Adrenal gland (tissue), 12 donors: ENCODE data around the gene MACROD2. TPM values are rescaled to one million over a fixed set of nuclear protein-coding genes. Genes with fewer than 3 reads are reported as not detected.

Experiments used
- DNase-seq, 7 donors: peaks; one replicate each; pipeline ENCODE4 v3.0.0-alpha.2; 2019 to 2020
- H3K27ac ChIP-seq, 5 donors: fragments of 200-600 bp; sonication (generic) in 4 of 5; 1 replicate in 3 of 5; 2 replicates in 2 of 5; pipeline versions ENCODE4 v1.5.1 to v1.8.0; 2016 to 2020; ENCODE audit warnings: mild to moderate bottlenecking in 1 of 5
- H3K27me3 ChIP-seq: fragments of 200-600 bp; 2 replicates; pipeline ENCODE4 v1.8.0; 2021
- H3K36me3 ChIP-seq, 2 donors: fragments of 200-600 bp; replicated peaks in 1 of 2; 1 replicate in 1 of 2; 2 replicates in 1 of 2; pipeline versions ENCODE4 v1.5.1 to v1.8.0; 2018 to 2022
- H3K4me1 ChIP-seq, 2 donors: fragments of 200-600 bp; replicated peaks in 1 of 2; 1 replicate in 1 of 2; 2 replicates in 1 of 2; pipeline versions ENCODE4 v1.5.1 to v1.8.0; 2018 to 2021
- H3K4me3 ChIP-seq, 4 donors: fragments of 200-600 bp; sonication (generic) in 3 of 4; one replicate each; pipeline ENCODE4 v1.5.1; 2016 to 2018
- H3K9me3 ChIP-seq, 3 donors: fragments of 200-600 bp; sonication (generic) in 1 of 3; replicated peaks in 1 of 3; 1 replicate in 2 of 3; 2 replicates in 1 of 3; pipeline versions ENCODE4 v1.5.1 to v1.8.0; 2016 to 2021
- CTCF ChIP-seq, 6 experiments: fragments of 450-650 bp in 4 of 6; fragments of 200-600 bp in 2 of 6; sonication (generic) in 1 of 6; IDR thresholded peaks; 1 replicate in 5 of 6; 2 replicates in 1 of 6; pipeline versions ENCODE4 v1.5.1 to v1.8.0; 2016 to 2021; ENCODE audit warnings: antibody characterized with exemption in 6 of 6, mild to moderate bottlenecking in 2 of 6, moderate library complexity in 1 of 6
- POLR2A ChIP-seq, 2 donors: fragments of 450-650 bp; IDR thresholded peaks; one replicate each; pipeline ENCODE4 v1.6.1; 2017; ENCODE audit warnings: antibody characterized with exemption in 2 of 2, mild to moderate bottlenecking in 2 of 2, moderate library complexity in 1 of 2
- WGBS, 4 donors: extraction: QIAGEN DNeasy Blood & Tissue Kit in 2 of 4; methylation state at CpG; one replicate each; pipeline versions ENCODE4 v1.1.5 to v1.1.7; 2013 to 2017; 5-methylcytosine and 5-hydroxymethylcytosine counted together
- intact Hi-C, 2 donors: fragments of 100-400 bp; cut with DNase I; formaldehyde crosslinking; loops; one replicate each; pipeline versions ENCODE4 v1.14.1 to v1.15.0; 2022 to 2023
- polyA plus RNA-seq, 3 donors: library from polyadenylated mRNA; stranded (reverse); fragments of 200-250 nt in 2 of 3; fragments of 350-450 nt in 1 of 3; fragmentation: Illumina TruSeq in 1 of 3; extraction: RNeasy Lipid Tissue Mini Kit (QIAGEN cat#74804) in 1 of 3; gene quantifications; one replicate each; pipeline ENCODE4 v1.2.3, GENCODE V29; 2013 to 2014
- total RNA-seq, 9 donors: library from RNA; depleted of rRNA in 4 of 9; stranded (reverse); fragments of >200 nt in 4 of 9; fragments of 120-200 nt in 1 of 9; fragmentation: NEBNext Ultra II Directional in 1 of 9; extraction: Animal tissue kit (Norgen Biotek cat#: 25700) in 1 of 9; gene quantifications; one replicate each; pipeline versions ENCODE4 v1.1.0 to v1.2.4, GENCODE V29; 2013 to 2023
- donor health status: healthy with polysubstance abuse.
- donor health status: Bipolar disorder and iron deficiency.
- donor health status: DM: yes; HTN: yes; CAD: no.
- donor health status: DM: no; HTN: no; CAD: no.
- donor health status: DM: no; HTN: no; CAD: no.
- donor health status: DM: yes; HTN: yes; CAD: no.

Gene MACROD2
- total and polyA plus RNA-seq, 12 donors = 1.1 to 21.2 (median 6.4) TPM

- intact Hi-C loops = no loop called here
- no peaks in the 10 kb centered on the region for H3K9me3 ChIP-seq
- H3K4me3 ChIP-seq = no peak overlapping the region
- H3K27me3 ChIP-seq = no peaks in the 10 kb centered on the region
- no peak for DNase-seq
- H3K36me3 ChIP-seq = no peaks in the 10 kb centered on the region
- no peaks in the 10 kb centered on the region for H3K4me1 ChIP-seq
- H3K27ac ChIP-seq = no peak overlapping the region
- no peak for TF ChIP-seq POLR2A (IDR thresholded peaks at IDR 0.05)
- TF ChIP-seq CTCF (IDR thresholded peaks at IDR 0.05) = no peak
Measured at GRCh38 chr20:14432597-14432996, 437.3 kb downstream of the MACROD2 start.

- Histone ChIP-seq H3K4me3 (no peak overlapping the region), H3K36me3 (no peaks in the 10 kb centered on the region), H3K4me1 (no peaks in the 10 kb centered on the region), H3K27me3 (no peaks in the 10 kb centered on the region), H3K27ac (no peak overlapping the region), H3K9me3 (peaks cover 0 to 7% (median 0%) of the 10 kb centered on the region in 3 donors)
- intact Hi-C loops = no loop called here
- WGBS, 4 donors = 57 to 75% (median 60%) methylated on average over 1 of the region's 1 CpG
- TF ChIP-seq POLR2A (IDR thresholded peaks at IDR 0.05) = no peak
- no peak for TF ChIP-seq CTCF (IDR thresholded peaks at IDR 0.05)
- DNase-seq = no peak
Measured at GRCh38 chr20:14434384-14435136, 439.2 kb downstream of the MACROD2 start.

- Histone ChIP-seq H3K36me3 (no peaks in the 10 kb centered on the region), H3K4me3 (no peak overlapping the region), H3K27me3 (no peaks in the 10 kb centered on the region), H3K27ac (no peak overlapping the region), H3K9me3 (peaks cover 0 to 7% (median 0%) of the 10 kb centered on the region in 3 donors), H3K4me1 (no peaks in the 10 kb centered on the region)
- intact Hi-C loops = no loop called here
- WGBS, 4 donors = 87 to 91% (median 90%) methylated on average over 4 of the region's 4 CpGs
- no peak for TF ChIP-seq POLR2A (IDR thresholded peaks at IDR 0.05)
- no peak for TF ChIP-seq CTCF (IDR thresholded peaks at IDR 0.05)
- DNase-seq = no peak
Measured at GRCh38 chr20:14441201-14441600, 445.9 kb downstream of the MACROD2 start.

GRCh38 chr20:14444106-14444505 lies 448.8 kb downstream of the MACROD2 start:
- no peak for DNase-seq
- Histone ChIP-seq H3K4me1 (no peaks in the 10 kb centered on the region), H3K36me3 (no peaks in the 10 kb centered on the region), H3K27ac (no peak overlapping the region), H3K27me3 (no peaks in the 10 kb centered on the region), H3K4me3 (no peak overlapping the region), H3K9me3 (no peaks in the 10 kb centered on the region)
- WGBS, 4 donors = 49 to 64% (median 59%) methylated on average over 3 of the region's 3 CpGs
- TF ChIP-seq POLR2A (IDR thresholded peaks at IDR 0.05) = no peak
- TF ChIP-seq CTCF (IDR thresholded peaks at IDR 0.05) = no peak
- intact Hi-C loops = no loop called here
